ENCODE measurements around the gene IL16. TPM values are rescaled to one million over a fixed set of nuclear protein-coding genes. Genes with fewer than 3 reads are reported as not detected.
"Not testable (repeated sequence)": the region's sequence is repeated elsewhere in the genome, so short reads cannot be mapped to it uniquely, and the experiment has no call there.

The IL16 gene
- total RNA-seq, 2 experiments from 2014 or later: 118 to 144 TPM

GRCh38 chr15:81330366-81331090 is 133.8 kb downstream of the IL16 start:
- H3K4me3 Mint-ChIP-seq: no peak overlapping the region
- H3K27ac Mint-ChIP-seq: no peak overlapping the region
- H3K9me3 Mint-ChIP-seq (ENCODE audit: low read depth): no peaks in the 10 kb centered on the region
- no peaks in the 10 kb centered on the region for H3K27me3 Mint-ChIP-seq
- CTCF ChIA-PET: interaction anchor here (9.7 kb wide), 1 partner anchor 63 kb away, joined by 78 read pairs; no protein-coding TSS in a partner anchor
- ATAC-seq: no peak
- DNase-seq: no peak
- no peaks in the 10 kb centered on the region for H3K36me3 Mint-ChIP-seq
- H3K4me1 Mint-ChIP-seq: peaks cover 8% of the 10 kb centered on the region

DNA sequence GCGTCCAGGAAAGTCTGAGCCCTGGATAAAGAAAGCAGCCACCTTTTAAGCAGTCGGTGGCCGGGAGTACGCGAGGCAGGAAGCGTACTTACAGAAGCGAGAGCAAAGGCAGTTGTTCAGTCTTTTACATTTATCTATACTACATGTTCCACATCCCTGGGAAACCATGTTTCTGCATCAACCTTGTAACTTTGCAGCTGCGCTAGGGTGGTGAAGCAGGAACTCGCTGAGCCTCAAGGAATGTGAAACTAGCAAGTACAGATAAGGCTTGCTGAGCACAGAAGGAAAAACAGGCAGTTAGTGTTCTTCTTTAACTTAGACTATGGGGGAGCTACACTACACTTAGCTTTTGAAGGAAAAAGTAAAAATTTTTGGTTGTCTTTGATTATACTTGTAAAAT is 134.5 kb downstream of the IL16 start:
- H3K4me1 Mint-ChIP-seq; H3K27me3 Mint-ChIP-seq; H3K27ac Mint-ChIP-seq; ATAC-seq; DNase-seq; H3K9me3 Mint-ChIP-seq (ENCODE audit: low read depth); H3K4me3 Mint-ChIP-seq; H3K36me3 Mint-ChIP-seq: not testable (repeated sequence)
- CTCF ChIA-PET: interaction anchor here (1.0 to 9.7 kb wide), 4 partner anchors 10 to 63 kb away, joined by 3 to 78 read pairs (median 32); no protein-coding TSS in a partner anchor

GRCh38 chr15:81331600-81331999 is 134.9 kb downstream of the IL16 start:
- no peak for DNase-seq

DNA sequence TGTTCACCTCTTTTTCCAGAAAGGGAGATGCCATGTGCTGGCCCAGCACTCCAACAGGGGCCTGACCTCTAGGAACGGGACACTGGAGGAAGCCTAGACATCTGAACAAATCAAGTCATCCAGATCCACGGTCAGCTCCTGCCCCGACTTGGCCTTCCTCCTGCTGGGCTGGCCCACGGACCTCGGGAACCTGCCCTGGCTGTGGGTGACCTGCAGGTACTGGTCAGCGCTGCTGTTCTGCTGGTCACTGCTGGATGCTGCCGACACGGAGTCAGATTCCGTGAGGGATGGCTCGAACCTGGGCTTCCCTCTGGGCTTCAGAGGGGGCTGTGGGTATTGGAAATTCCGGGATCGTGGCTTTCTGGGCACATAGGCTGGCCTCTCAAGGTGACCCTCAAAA is 135.6 kb downstream of the IL16 start:
- DNase-seq (no peak), ATAC-seq (no peak)
- H3K27me3 Mint-ChIP-seq: no peaks in the 10 kb centered on the region
- CTCF ChIA-PET: interaction anchor here (1.4 to 9.7 kb wide), 5 partner anchors 11 to 64 kb away, joined by 4 to 78 read pairs (median 5); no protein-coding TSS in a partner anchor
- no peaks in the 10 kb centered on the region for H3K36me3 Mint-ChIP-seq
- no peak overlapping the region for H3K27ac Mint-ChIP-seq
- no peak overlapping the region for H3K4me3 Mint-ChIP-seq
- peaks cover 9% of the 10 kb centered on the region for H3K4me1 Mint-ChIP-seq
- no peaks in the 10 kb centered on the region for H3K9me3 Mint-ChIP-seq (ENCODE audit: low read depth)

More at GRCh38 chr15:81331600-81331999, 134.9 kb downstream of the IL16 start:
- Mint-ChIP-seq H3K27ac (no peak overlapping the region), H3K4me3 (no peak overlapping the region), H3K27me3 (no peaks in the 10 kb centered on the region), H3K36me3 (no peaks in the 10 kb centered on the region), H3K9me3 (ENCODE audit: low read depth) (no peaks in the 10 kb centered on the region), H3K4me1 (peaks cover 8% of the 10 kb centered on the region)
- no peak for ATAC-seq
- CTCF ChIA-PET: interaction anchor here (1.0 to 9.7 kb wide), 5 partner anchors 11 to 64 kb away, joined by 3 to 78 read pairs (median 5); no protein-coding TSS in a partner anchor

DNA sequence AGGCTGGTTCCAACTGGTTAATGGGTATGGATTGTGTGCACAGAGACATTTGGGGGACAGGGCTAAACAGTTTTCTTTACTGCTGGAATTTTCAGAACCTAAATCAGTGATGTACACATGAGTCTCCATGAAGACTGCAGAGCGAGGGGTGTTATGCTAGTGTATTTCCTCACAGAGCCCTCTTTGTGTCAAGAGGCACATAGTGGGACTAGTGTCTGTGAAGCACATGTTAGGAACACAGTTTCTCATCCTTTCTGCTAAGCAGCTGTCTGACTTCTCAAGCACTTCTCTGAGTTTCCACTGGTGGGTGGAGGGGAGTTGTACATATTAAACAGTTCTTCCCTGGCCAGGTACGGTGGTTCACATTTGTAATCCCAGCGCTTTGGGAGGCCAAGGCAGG is 136.7 kb downstream of the IL16 start:
- DNase-seq (no peak), ATAC-seq (no peak)
- Mint-ChIP-seq H3K4me1 (peaks cover 12% of the 10 kb centered on the region), H3K27ac (no peak overlapping the region), H3K36me3 (no peaks in the 10 kb centered on the region), H3K9me3 (ENCODE audit: low read depth) (no peaks in the 10 kb centered on the region), H3K4me3 (no peak overlapping the region), H3K27me3 (no peaks in the 10 kb centered on the region)
- CTCF ChIA-PET: interaction anchor here (1.5 to 9.7 kb wide), 4 partner anchors 12 to 65 kb away, joined by 4 to 78 read pairs (median 32); no protein-coding TSS in a partner anchor

DNA sequence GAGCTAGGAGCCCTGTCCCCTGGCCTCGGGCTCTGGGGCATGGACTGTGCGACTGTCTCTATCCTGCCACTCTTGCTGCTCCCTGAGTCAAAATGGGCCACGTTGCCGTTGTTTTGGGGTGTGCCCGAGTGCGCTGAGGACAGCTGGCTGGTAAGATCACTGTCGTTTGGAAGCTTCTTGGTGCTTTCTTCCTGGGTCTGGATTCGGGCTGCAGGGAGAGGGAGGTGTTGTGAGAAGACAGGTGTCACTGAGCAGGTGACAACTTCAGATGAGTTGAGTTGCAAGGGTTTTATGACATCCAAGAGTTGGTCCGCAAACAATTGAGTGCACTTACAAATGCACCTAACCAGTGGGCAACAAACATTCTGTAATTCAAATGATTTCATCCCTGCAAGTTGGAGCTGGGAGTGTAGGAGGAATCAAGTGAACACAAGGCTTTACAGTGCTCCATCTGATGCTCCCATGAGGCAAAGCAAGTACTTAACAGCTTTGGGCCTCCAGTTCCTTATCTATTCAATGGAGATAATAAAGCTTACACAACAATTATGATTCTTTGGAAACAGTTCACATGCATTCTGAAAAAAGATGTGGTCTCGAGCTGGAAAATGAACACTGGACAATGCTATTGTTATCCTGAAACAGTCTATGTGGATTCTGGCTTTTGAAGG is 138.2 kb downstream of the IL16 start:
- no peak for ATAC-seq
- H3K27me3 Mint-ChIP-seq: no peaks in the 10 kb centered on the region
- CTCF ChIA-PET: interaction anchor here (0.8 to 9.7 kb wide), 7 partner anchors 21 to 67 kb away, joined by 3 to 78 read pairs (median 3); no protein-coding TSS in a partner anchor
- no peaks in the 10 kb centered on the region for H3K36me3 Mint-ChIP-seq
- peaks cover 17% of the 10 kb centered on the region for H3K4me1 Mint-ChIP-seq
- H3K9me3 Mint-ChIP-seq (ENCODE audit: low read depth): no peaks in the 10 kb centered on the region
- DNase-seq: no peak
- H3K4me3 Mint-ChIP-seq: no peak overlapping the region
- no peak overlapping the region for H3K27ac Mint-ChIP-seq

- Mint-ChIP-seq H3K9me3 (ENCODE audit: low read depth) (no peaks in the 10 kb centered on the region), H3K27ac (no peak overlapping the region), H3K36me3 (no peaks in the 10 kb centered on the region), H3K4me1 (peaks cover 17% of the 10 kb centered on the region), H3K4me3 (no peak overlapping the region), H3K27me3 (no peaks in the 10 kb centered on the region)
- ATAC-seq: no peak
- CTCF ChIA-PET: interaction anchor here (1.3 to 9.7 kb wide), 7 partner anchors 20 to 68 kb away, joined by 3 to 78 read pairs (median 6); no protein-coding TSS in a partner anchor
- DNase-seq: no peak
These were observed 139.0 kb downstream of the IL16 start for GRCh38 chr15:81335631-81336030.

- Mint-ChIP-seq H3K9me3 (ENCODE audit: low read depth) (no peaks in the 10 kb centered on the region), H3K27ac (no peak overlapping the region), H3K27me3 (no peaks in the 10 kb centered on the region), H3K4me3 (no peak overlapping the region), H3K4me1 (peaks cover 17% of the 10 kb centered on the region), H3K36me3 (no peaks in the 10 kb centered on the region)
- DNase-seq (peak; percentile 55), ATAC-seq (peak; percentile 55)
- CTCF ChIA-PET: interaction anchor here (0.6 to 9.7 kb wide), 8 partner anchors 12 to 72 kb away, joined by 3 to 78 read pairs (median 4); partner anchors contain the start of gene STARD5
These were observed 139.9 kb downstream of the IL16 start for GRCh38 chr15:81336568-81336967.

DNA sequence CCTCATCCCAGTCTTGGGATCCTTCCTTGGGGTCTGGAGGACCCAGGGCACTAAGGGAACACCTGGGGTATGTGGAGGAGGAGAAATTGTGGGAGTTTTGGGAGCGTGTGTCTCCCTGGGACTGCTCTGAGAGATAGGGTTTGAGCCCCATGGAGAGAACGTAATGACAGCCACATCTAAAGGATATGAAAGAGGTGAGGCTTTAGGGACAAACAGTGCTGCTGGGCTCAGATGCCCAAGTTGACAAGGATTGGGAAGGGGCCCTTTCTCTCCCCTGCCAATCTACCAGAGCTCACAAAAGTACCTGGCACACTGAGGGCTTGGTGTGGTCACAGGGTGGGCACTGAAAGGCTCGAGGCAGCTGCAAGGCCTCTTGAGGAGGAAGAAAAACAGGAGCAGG is 140.6 kb downstream of the IL16 start:
- Mint-ChIP-seq H3K4me1 (peaks cover 17% of the 10 kb centered on the region), H3K27me3 (no peaks in the 10 kb centered on the region), H3K9me3 (ENCODE audit: low read depth) (no peaks in the 10 kb centered on the region), H3K36me3 (no peaks in the 10 kb centered on the region), H3K4me3 (no peak overlapping the region), H3K27ac (no peak overlapping the region)
- ATAC-seq: no peak
- CTCF ChIA-PET: interaction anchor here (0.6 to 9.7 kb wide), 9 partner anchors 13 to 73 kb away, joined by 3 to 78 read pairs (median 3); partner anchors contain the start of gene STARD5
- no peak for DNase-seq

DNA sequence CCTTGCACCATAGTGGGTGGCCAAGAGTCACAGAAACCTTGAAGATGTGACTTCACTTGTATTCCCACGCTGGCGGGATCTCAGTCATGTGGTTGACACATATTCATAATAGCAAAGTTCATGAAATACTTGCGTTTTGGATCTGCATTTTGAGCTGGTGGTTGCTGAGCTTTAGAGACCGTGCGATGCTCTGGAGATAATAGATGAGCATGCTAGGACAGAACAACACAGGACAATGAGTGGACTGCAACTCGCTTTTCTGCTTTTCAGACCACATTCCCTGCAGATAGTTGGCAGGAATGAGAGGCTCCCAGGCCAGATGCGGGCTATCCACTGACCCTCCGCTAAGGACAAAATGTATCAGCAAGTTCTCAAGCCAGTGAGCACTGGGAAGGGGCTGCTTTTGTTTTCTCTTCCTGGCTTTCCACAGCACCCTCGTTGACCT is 141.1 kb downstream of the IL16 start:
- Mint-ChIP-seq H3K4me3 (no peak overlapping the region), H3K27ac (no peak overlapping the region), H3K27me3 (no peaks in the 10 kb centered on the region), H3K36me3 (no peaks in the 10 kb centered on the region), H3K9me3 (ENCODE audit: low read depth) (no peaks in the 10 kb centered on the region), H3K4me1 (peaks cover 17% of the 10 kb centered on the region)
- ATAC-seq: peak; percentile 30
- CTCF ChIA-PET: interaction anchor here (0.9 to 9.7 kb wide), 5 partner anchors 13 to 231 kb away, joined by 3 to 78 read pairs (median 11); partner anchors contain the start of gene STARD5
- DNase-seq: no peak

DNA sequence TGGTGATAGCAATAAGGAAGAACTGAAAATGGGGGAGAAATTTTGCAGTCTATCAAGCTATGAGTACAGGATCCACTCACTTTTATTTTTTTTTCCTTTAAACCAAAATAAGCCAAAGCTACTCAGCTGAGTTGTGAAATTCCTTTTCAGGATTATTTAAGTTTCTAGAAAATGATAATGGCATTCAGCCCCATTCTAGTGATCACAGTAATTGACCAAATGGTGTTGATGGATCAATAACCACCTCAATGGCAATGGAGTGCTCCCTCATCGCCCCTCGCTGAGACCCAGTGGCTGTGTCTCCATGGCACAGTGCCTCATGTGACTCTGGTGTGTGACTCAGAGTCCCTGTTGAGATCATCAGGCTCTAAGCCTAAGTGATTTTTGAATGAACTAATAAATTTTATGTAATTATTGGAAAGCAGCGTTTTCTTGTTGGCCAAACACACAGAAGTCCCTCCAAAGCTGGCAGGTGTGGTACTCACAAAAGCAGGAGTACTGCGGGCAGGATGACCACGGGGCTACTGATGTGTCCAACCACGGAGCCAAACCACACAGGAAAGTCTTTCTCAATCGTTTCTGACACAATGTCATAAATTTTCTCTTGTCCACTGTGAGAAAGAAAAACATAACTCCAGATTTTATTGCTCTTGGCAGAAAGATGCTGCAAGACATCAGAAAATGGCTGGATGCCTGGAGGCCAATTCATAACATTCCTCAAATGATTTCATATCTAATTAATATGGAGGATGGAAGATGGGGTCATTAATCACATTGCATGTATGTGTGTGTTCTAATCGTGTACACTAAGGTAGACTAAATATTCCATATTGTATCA is 141.7 kb downstream of the IL16 start:
- Mint-ChIP-seq H3K4me1 (peaks cover 17% of the 10 kb centered on the region), H3K27me3 (no peaks in the 10 kb centered on the region)

DNA sequence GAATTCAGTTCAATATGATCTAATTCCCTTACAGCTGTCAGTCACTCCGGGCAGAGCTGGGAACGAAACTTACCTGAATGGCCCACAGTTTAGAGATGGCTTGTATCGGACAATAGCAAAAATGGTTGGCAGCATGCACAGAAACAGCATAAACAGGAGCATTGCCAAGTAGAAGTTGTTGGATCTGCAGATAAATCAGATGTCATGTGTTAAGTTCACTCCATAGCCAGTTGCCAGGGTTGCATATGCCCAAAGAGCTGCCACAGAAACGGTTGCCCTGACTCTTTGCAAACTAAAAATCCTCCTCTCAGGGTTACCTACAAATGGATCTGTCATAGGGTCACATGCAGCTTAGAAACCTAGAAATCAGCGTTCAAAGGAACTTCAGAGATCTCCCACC is 142.6 kb downstream of the IL16 start:
- Mint-ChIP-seq H3K27me3 (no peaks in the 10 kb centered on the region), H3K36me3 (no peaks in the 10 kb centered on the region), H3K27ac (no peak overlapping the region), H3K4me3 (no peak overlapping the region), H3K4me1 (peaks cover 17% of the 10 kb centered on the region), H3K9me3 (ENCODE audit: low read depth) (no peaks in the 10 kb centered on the region)
- CTCF ChIA-PET: interaction anchor here (1.1 to 9.7 kb wide), 3 partner anchors 60 to 71 kb away, joined by 3 to 78 read pairs (median 7); no protein-coding TSS in a partner anchor
- no peak for DNase-seq
- ATAC-seq: no peak

More for the DNA sequence above, 141.7 kb downstream of the IL16 start:
- CTCF ChIA-PET: interaction anchor here (0.9 to 9.7 kb wide), 6 partner anchors 14 to 232 kb away, joined by 3 to 78 read pairs (median 9); partner anchors contain the start of gene STARD5
- no peak for DNase-seq
- no peak overlapping the region for H3K4me3 Mint-ChIP-seq
- H3K27ac Mint-ChIP-seq: no peak overlapping the region
- H3K36me3 Mint-ChIP-seq: no peaks in the 10 kb centered on the region
- H3K9me3 Mint-ChIP-seq (ENCODE audit: low read depth): no peaks in the 10 kb centered on the region
- no peak for ATAC-seq
